Activated naive CD4-positive, alpha-beta T cell treated with anti-CD3 and anti-CD28 coated beads, Interleukin-2, amount 50 U/mL, for 72 hours (primary cell): ENCODE results near the gene GPATCH4. TPM values are rescaled to one million over a fixed set of nuclear protein-coding genes. Genes with fewer than 3 reads are reported as not detected.
"Not testable (repeated sequence)": the region's sequence is repeated elsewhere in the genome, so short reads cannot be mapped to it uniquely, and the experiment has no call there.

Experiments used
- ATAC-seq, 2 donors: fragments of 150-1000 bp; cut with Tn5 transposase; 2 replicates each; pipeline ENCODE4 v1.10.0; 2021; ENCODE audit warnings: mild to moderate bottlenecking in 2 of 2, moderate library complexity in 2 of 2
- DNase-seq, 2 donors: peaks; one replicate each; pipeline ENCODE4 v3.0.0; 2021 to 2022; ENCODE audit warnings: low spot score in 2 of 2
- H3K27ac Mint-ChIP-seq, 2 donors: one replicate each; pipeline ENCODE4 v1.8.0; 2022; ENCODE audit warnings: mild to moderate bottlenecking in 2 of 2, mixed read lengths in 2 of 2
- H3K36me3 Mint-ChIP-seq, 2 donors: one replicate each; pipeline ENCODE4 v1.8.0; 2022; ENCODE audit warnings: mixed read lengths in 2 of 2
- H3K9me3 Mint-ChIP-seq, 2 donors: one replicate each; pipeline ENCODE4 v1.8.0; 2022; ENCODE audit warnings: mixed read lengths in 2 of 2
- total RNA-seq, 2 donors: library from RNA; stranded (reverse); gene quantifications; one replicate each; pipeline ENCODE4 v1.2.3, GENCODE V29; 2022

Gene GPATCH4
- total RNA-seq, 2 donors from 2014 or later = 26.1 to 35.8 TPM

DNA sequence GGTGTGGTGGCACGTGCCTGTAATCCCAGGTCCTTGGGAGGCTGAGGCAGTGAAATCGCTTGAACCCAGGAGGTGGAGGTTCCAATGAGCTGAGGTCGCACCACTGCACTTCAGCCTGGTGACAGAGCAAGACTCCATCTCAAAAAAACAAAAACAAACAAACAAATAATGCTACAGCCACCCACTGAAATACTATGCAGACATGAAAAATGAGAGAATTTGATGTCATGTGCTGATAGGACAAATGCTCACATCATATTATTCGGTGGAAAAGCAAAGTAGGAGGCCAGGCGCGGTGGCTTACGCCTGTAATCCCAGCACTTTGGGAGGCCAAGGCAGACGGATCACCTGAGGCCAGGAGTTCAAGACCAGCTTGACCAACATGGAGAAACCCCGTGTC, 8.8 kb upstream of the GPATCH4 start:
- not testable (repeated sequence) for H3K9me3 Mint-ChIP-seq, DNase-seq, H3K36me3 Mint-ChIP-seq, ATAC-seq, H3K27ac Mint-ChIP-seq

DNA sequence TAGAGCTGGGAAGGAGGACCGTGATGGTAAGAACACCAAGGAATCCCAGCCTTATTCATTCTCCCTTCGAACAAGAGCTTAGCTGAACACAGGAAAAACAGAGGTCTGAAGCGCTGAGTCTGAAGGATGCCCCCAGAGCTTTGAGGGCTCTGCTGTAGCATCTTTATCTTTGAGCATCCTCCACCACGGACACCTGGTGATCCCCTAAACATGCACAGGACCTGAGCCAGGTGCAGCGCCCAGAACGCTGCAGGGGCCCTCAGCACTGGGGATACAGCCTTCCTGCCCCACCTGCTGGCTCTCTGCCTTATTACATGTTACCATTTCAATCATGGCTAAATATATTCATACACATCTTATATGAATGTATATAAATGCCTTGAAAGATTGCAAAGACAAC, 7.7 kb upstream of the GPATCH4 start:
- H3K36me3 Mint-ChIP-seq = no peaks in the 10 kb centered on the region
- no peaks in the 10 kb centered on the region for H3K9me3 Mint-ChIP-seq
- DNase-seq (peak in 1 of 2 donors; percentile 59), ATAC-seq (peak; percentile 71 to 85)
- no peak overlapping the region for H3K27ac Mint-ChIP-seq

DNA sequence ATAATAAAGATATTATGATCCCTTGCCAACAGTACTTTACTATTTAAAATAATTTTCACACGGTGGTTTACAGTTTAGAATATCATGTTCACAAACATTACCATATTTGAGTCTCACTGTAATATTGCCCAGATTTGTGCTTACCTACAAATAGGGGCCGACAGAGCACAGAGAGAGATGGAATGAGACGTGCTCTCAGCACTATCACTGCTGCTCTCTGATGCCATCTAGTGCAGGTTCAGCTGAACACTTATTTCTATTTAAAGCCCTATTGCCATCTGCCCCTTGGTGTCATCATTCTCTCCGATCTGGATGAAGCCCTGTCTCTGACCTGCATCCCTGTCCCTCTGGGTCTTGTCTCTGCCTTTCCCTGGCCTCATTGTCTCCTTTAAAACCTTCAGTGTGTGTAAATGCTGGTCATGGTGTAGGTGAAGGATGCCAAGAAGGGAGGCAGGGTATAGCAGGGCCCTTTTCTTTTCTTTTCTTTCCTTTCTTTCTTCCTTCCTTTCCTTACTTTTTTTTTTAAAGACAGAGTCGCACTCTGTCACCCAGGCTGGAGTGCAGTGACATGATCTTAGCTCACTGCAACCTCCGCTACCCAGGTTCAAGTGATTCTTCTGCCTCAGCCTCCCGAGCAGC, 6.9 kb upstream of the GPATCH4 start:
- Mint-ChIP-seq H3K36me3 (no peaks in the 10 kb centered on the region), H3K27ac (no peak overlapping the region), H3K9me3 (no peaks in the 10 kb centered on the region)
- DNase-seq = peak in 1 of 2 donors; percentile 55
- peak; percentile 95 to 99 for ATAC-seq

DNA sequence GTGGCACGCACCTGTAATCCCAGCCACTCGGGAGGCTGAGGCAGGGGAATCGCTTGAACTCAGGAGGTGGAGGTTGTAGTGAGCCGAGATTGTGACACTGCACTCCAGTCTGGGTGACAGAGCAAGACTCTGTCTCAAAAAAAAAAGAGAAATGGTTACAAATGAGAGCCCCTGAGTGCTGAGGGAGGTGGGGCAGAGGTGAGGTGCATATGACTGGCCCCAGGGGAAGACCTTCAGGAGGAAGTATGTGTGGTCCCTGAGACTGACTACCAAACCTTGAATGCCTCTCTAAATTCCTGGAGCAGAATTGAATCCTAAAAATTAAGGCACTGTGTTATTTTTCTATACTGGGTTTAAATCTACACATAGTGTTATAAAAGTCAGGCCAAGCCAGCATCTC, 6.1 kb upstream of the GPATCH4 start:
- not testable (repeated sequence) for ATAC-seq, DNase-seq, H3K9me3 Mint-ChIP-seq

DNA sequence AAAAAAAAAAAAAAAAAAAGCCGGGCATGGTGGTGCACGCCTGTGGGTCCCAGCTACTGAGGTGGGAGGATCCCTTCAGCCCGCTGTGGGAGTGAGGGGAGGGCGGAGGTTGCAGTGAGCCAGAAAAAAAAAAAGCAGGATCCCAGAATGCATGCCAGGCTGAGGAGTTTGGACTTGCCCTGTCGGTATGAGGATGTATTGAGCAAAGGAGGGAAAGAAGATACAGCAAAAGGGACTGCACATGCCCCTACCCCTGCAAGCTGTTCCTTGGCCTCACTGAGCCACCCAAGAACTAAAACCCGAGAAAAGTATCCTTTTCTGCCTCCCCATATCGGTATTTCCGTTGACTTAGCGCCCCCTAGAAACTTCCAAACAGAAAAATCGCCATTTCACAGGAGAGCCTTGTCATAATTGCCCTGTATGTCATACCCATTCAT, 1.3 kb upstream of the GPATCH4 start:
- H3K9me3 Mint-ChIP-seq = no peaks in the 10 kb centered on the region
- H3K36me3 Mint-ChIP-seq = peaks cover 11 to 18% of the 10 kb centered on the region in 2 donors
- DNase-seq (no peak), ATAC-seq (no peak)
- H3K27ac Mint-ChIP-seq = peak overlapping the region in 1 of 2 donors; percentile 92

More for the DNA sequence above, 6.1 kb upstream of the GPATCH4 start:
- H3K27ac Mint-ChIP-seq, H3K36me3 Mint-ChIP-seq: not testable (repeated sequence)

DNA sequence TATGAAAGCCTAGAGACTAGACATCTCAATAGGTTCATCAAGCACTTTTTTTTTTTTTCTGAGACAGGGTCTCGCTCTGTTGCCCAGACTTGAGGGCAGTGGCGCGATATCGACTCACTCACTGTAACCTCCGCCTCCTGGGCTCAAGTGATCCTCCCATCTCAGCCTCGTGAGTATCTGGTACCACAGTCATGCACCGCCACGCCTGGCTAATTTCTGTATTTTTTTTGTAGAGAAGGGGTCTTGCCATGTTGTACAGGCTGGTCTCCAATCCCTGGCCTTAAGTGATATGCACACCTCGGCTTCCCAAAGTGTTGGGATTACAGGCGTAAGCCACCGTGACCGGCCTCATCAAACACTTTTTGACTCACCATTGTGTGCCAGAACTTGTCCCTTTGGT, 613 bp upstream of the GPATCH4 start:
- ATAC-seq = peak; percentile 4 to 15
- no peak for DNase-seq
- Mint-ChIP-seq H3K9me3 (no peaks in the 10 kb centered on the region), H3K27ac (peak overlapping the region; percentile 92 to 100), H3K36me3 (peaks cover 11 to 18% of the 10 kb centered on the region in 2 donors)

DNA sequence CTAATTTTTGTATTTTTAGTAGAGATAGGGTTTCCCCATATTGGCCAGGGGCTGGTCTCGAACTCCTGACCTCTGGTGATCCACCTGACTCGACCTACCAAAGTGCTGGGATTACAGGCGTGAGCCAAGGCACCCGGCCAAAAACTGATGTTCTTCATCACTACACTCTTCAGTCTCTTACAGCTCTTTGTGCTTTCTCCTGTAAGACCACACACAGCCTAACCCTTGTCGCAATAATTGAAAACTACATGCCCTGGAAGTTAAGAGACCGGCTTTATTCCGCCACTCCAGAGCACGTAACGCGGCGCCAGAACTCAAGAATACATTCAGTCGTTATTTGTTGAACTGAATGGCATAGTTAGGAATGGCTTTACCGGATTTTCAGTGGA, 552 bp downstream of the GPATCH4 start:
- ATAC-seq (peak in 1 of 2 donors; percentile 5), DNase-seq (no peak)
- peaks cover 12 to 18% of the 10 kb centered on the region in 2 donors for H3K36me3 Mint-ChIP-seq
- H3K27ac Mint-ChIP-seq = peak overlapping the region; percentile 92 to 100
- H3K9me3 Mint-ChIP-seq = no peaks in the 10 kb centered on the region

DNA sequence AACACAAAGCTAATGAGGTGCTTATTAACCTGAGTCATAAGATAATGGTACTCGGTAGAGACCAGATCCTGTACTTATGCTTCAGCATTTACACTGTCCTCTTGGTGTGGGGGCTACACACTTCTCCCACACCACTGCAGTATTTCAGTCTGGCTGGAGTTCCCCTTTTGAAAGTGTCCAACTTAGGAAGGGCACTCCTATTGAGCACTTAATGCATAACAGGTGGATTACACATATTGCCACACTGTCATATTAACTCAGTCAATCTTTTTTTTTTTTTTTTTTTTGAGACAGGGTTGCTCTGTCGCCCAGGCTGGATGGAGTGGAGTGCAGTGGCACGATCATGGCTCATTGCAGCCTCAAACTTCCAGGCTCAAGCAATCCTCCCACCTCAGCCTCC, 1.5 kb downstream of the GPATCH4 start:
- Mint-ChIP-seq H3K36me3 (peaks cover 18 to 19% of the 10 kb centered on the region in 2 donors), H3K9me3 (no peaks in the 10 kb centered on the region), H3K27ac (peak overlapping the region; percentile 92 to 100)
- ATAC-seq = peak; percentile 30 to 63
- DNase-seq = no peak

DNA sequence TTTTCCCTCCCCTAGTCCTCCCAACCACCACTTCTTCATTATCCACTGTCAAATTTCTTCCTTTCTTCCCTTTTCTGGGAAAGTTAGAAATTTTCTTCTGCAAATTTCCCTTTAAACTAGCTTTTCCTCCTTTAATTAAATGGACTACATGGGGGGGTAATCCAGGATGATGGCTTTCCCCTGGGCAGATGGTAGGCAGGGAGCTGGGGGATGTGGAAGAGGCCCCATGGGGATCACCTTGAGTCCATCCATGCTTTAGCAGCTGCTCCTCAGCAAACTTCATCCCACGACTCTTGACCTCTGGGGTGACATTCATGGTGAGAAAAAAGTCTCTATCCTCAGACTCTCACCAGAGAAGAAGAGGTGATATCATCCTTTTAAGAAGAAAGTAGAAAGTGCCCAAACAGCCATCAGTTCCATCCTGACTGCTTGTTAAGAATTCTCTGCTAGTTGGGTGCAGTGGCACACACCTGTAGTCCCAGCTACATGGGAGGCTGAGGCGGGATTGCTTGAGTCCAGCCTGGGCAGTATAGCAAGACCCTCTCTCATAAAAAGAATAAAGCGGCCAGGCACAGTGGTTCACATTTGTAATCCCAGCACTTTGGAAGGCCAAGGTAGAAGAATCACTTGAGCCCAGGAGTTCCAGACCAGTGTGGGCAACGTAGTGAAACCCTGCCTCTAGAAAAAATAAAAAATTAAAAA, 2.4 kb downstream of the GPATCH4 start:
- Mint-ChIP-seq H3K36me3 (peaks cover 18 to 19% of the 10 kb centered on the region in 2 donors), H3K27ac (peak overlapping the region; percentile 46 to 67), H3K9me3 (no peaks in the 10 kb centered on the region)
- DNase-seq (no peak), ATAC-seq (no peak)

DNA sequence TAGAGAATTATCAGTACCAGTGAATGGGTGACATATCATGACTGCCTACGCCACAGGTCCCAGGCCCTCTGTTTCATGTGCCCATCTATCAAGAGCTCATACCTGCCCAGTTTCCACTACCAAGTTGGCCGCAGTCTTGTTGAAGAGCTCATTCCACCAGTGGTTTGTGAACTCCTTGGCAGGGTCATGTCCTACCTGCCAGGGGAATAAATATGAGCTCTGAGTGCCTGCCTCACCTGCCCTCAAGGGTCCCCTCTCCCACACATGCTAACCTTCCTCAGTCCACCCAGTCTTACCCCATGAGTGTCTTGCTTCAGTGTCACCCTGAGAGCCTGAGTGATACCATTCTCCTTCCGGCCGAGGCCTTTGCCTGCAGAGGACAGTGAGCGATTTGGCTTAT, 3.2 kb downstream of the GPATCH4 start:
- no peak for ATAC-seq
- peak overlapping the region; percentile 44 to 46 for H3K27ac Mint-ChIP-seq
- no peaks in the 10 kb centered on the region for H3K9me3 Mint-ChIP-seq
- H3K36me3 Mint-ChIP-seq = peaks cover 18 to 19% of the 10 kb centered on the region in 2 donors
- DNase-seq = no peak

DNA sequence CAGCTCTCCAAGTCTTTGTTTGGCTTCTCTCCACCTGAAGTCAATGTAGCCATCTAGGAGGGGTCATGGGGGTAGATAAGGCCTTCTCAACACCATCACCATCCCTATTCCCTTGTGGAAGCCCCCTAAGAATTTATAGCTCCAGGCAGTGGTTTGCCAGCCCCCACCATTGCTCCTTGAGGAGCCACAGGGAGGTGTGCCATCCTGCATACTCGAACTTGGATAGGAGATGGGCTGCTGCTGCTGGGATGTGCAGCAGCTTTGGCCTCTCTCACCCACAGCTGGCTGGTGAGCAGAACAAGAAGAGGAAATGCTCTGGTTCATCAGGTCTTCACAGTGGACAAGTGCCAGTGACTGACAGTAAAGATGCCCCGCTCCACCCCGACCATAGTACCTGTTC, 4.9 kb downstream of the GPATCH4 start:
- peak overlapping the region in 1 of 2 donors; percentile 85 for H3K27ac Mint-ChIP-seq
- DNase-seq (no peak), ATAC-seq (no peak)
- peaks cover 18 to 24% of the 10 kb centered on the region in 2 donors for H3K36me3 Mint-ChIP-seq
- H3K9me3 Mint-ChIP-seq = no peaks in the 10 kb centered on the region

DNA sequence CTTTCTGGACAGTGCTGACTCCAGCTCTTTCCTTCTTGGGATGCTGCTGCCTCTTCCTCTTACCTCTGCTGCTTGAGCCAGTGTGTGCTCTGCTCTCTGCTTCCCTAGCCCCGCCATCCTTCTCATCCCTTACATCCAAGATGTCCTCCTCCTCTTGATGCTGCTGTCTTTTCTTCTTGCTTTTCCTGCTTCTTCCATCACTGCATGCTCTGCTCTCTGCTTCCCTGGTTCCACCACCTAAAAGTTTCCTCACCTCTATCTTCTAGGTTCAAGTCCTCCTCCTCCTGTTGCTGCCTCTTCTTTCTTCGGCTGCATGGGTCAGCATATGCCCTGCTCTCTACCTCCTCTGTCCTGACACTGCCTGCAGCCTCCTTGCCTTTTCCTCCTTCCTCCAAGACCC, 6.3 kb downstream of the GPATCH4 start:
- no peak for DNase-seq
- H3K9me3 Mint-ChIP-seq = no peaks in the 10 kb centered on the region
- H3K27ac Mint-ChIP-seq = peak overlapping the region; percentile 73 to 77
- peaks cover 8 to 15% of the 10 kb centered on the region in 2 donors for H3K36me3 Mint-ChIP-seq
- no peak for ATAC-seq

DNA sequence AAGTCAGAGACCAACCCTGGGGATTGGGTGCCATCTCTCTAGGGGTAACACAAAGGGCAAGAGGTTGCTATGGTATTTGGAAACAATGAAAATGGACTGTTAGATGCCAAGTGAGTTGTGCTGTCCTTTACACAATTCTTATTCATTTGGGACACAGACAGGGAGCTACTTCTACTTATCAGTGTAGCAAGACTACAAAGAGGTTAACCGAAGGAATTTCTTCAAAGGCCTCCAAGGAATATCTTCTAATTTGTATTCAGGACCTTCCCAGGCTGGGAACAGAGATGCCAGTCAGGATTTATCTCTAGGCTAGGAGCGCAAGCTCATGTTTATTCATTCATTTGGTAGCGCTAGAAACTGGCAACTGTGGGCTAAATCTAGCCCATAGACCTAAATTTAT, 7.1 kb downstream of the GPATCH4 start:
- H3K36me3 Mint-ChIP-seq = peaks cover 8 to 15% of the 10 kb centered on the region in 2 donors
- DNase-seq (no peak), ATAC-seq (no peak)
- no peak overlapping the region for H3K27ac Mint-ChIP-seq
- H3K9me3 Mint-ChIP-seq = no peaks in the 10 kb centered on the region

DNA sequence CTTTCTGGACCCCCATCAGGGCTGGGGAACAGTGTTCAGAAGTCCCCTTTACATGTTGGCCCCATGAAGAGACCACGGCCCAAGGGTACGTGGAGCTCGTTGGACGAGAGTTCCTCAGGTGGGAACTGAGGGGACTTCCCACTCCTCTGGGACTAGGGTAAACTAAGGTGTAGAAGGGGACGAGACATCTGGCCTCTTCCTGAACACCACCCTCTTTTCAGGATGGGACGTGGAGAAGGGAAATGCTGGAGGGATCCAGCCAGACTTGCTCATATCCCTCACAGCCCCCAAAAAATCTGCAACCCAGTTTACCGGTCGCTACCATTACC, 7.7 kb downstream of the GPATCH4 start:
- peaks cover 3 to 15% of the 10 kb centered on the region in 2 donors for H3K36me3 Mint-ChIP-seq
- no peak for ATAC-seq

DNA sequence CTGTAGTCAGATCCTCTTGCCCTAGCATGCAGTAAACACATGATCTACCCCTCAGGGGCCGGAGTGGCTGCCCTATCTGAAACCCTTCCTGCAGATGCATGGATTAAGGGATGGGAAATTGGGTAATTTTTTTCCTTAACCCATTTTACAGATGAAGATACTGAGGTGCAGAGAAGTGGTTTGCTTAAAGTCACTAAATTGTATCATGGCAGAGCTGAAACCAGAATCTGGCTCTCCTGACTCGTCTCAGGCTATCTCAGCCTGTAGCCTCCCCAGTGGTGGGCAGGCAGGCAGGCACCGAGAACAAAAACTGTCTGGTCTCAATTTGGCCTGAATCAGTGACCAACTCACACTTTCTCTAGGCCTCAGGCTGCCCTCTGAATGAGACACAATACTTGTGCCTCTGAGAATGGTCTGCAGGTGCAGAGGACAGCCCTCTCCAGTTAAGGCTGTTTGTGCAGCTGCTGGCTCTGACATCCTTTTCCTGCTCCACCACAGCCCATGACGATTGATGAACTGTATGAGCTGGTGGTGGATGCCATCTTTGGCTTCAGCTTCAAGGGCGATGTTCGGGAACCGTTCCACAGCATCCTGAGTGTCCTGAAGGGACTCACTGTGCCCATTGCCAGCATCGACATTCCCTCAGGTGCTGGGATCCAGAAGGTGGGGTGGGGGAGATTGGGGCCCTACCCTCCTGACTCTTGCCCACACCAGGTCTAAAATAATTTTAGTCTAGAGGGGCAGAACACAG, 8.2 kb downstream of the GPATCH4 start:
- no peak for ATAC-seq
- Mint-ChIP-seq H3K9me3 (no peaks in the 10 kb centered on the region), H3K36me3 (peaks cover 0 to 15% of the 10 kb centered on the region in 2 donors), H3K27ac (peak overlapping the region; percentile 68 to 90)
- DNase-seq = no peak

More for the DNA sequence above, 7.7 kb downstream of the GPATCH4 start:
- H3K9me3 Mint-ChIP-seq = no peaks in the 10 kb centered on the region
- H3K27ac Mint-ChIP-seq = no peak overlapping the region
- DNase-seq = no peak

DNA sequence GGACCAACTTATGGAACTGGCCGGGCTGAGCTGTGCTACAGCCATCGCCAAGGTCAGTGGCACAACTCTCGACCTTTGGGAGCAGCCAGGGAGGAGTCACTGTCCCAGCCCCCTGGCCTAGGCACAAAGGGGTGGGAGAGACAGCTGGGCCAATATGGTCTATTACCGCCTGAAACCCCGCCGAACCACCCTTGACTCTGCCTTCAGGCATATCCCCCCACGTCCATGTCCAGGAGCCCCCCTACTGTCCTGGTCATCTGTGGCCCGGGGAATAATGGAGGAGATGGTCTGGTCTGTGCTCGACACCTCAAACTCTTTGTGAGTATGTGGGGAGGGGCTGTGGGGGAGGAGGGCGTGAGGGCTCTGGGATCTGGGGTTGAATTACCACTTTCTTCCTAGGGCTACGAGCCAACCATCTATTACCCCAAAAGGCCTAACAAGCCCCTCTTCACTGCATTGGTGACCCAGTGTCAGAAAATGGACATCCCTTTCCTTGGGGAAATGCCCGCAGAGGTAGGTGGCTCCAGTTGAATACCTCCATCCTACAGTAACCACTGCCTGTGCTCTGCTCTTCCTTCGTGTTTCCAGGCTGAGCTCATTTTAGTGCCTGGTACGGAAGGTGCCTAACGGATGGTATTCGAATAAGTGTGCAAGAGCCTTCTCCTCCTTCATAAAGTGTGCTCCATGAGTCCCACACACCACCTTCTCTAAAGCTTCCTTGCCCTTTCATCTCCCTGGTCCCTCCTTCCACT, 8.9 kb downstream of the GPATCH4 start:
- H3K27ac Mint-ChIP-seq = peak overlapping the region; percentile 68 to 90
- no peak for ATAC-seq
- no peaks in the 10 kb centered on the region for H3K9me3 Mint-ChIP-seq
- peaks cover 0 to 15% of the 10 kb centered on the region in 2 donors for H3K36me3 Mint-ChIP-seq
- no peak for DNase-seq
